CD4-positive, alpha-beta T cell treated with Interleukin-12 subunit alpha and Interleukin-12 subunit beta, for 1 hour (primary cell): ENCODE data around the gene ZNF141.
"Not testable (repeated sequence)": the region's sequence is repeated elsewhere in the genome, so short reads cannot be mapped to it uniquely, and the experiment has no call there.

Experiments used
- DNase-seq: peaks from one replicate; pipeline ENCODE4 v3.0.0-alpha.2; 2020

Gene ZNF141

DNA sequence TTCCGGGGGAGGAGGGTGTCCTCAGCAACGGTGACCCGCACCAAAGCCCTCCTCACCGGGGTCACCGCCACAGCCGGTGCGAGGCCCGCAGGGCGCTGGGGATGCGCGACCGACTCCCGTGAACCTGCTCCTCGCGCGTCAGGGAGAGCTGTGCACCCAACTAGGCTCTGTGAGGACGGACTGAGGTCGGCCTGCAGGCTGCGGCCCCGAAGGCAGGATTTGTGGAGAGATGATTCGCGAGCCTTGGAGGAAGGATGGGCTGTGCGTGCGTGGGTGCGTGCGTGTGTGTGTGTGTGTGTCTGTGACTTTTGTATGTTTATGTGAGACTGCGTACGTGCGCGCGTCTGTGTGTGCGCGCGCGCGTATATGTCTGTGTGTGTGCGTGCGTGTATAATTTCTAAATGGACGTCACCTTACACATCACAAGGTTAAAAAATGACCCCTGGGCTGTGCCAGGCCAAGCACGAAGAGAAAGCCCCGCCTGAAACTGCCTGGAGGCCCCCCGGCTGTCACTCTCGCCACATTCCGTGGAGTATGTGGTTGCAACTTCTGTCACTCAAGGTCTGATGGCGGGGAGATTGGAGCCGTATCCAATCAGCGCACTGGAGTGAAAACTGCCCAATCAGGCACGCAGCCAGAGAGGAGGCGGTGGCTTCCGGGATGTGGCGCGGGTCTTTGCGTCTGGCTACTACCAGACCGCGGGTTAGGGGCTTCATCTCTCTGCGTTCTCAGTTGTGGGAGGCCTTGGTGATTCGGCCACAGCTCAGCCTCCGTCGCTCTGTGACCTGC is at the start of gene ZNF141:
Gene ZNF141 (plus strand): TSS at position 672 of the 789 bp plus-strand sequence. CDS start 170 bp downstream, outside the sequence.
- DNase-seq: peak; percentile 94

DNA sequence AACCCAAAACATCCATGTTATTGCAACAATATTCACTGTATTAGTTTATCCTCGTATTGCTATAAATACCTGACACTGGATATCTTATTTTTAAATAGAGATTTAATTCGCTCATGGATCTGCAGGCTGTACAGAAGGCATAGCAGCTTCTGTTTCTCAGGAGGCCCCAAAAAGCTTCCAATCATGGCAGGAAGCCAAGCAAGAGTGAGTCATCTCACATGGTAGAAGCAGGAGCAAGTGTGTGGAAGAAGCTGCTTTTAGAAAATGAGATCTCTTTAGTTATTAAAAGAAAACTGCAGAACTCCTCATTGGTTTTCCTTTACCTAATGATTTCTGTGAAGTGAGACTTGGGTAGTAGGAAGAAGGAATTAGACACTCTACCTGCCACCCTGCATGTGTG is 48.7 kb upstream of the ZNF141 start:
- no peak for DNase-seq

DNA sequence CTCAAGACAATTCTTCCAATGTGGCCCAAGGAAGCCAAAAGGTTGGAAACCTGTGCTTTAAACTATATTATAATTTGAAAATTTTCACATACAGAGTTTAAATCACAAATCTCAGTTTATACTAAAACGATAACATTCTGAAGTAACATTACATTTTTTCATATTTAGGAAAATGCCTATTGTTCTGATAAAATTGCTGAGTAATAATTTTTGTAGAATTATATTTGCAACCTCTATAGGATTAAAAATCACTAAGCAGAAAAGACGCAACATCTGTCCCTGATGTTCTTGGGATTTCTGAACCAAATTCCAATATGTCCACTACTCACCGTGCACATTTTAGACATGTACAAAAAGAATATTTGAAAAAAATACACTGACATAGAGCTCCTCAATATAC is 42.9 kb upstream of the ZNF141 start:
- no peak for DNase-seq

DNA sequence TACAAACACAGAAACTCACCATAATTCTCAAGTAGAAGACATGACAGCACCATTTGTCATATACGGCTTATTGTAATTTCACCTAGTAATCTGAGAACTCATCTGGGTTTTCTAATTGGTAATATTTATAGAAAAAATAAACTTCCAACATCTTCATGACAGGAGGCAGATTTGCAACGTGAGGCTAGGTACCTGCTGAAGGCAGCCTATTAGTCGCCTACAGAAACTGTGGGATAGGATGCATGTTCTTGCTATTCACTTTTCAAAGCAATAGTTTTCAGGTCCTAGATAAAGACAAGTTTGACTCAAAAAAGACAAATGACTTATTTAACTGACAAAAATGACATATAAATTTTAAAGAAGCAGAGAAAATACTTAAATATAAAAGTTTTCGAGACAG is 35.2 kb upstream of the ZNF141 start:
- no peak for DNase-seq

DNA sequence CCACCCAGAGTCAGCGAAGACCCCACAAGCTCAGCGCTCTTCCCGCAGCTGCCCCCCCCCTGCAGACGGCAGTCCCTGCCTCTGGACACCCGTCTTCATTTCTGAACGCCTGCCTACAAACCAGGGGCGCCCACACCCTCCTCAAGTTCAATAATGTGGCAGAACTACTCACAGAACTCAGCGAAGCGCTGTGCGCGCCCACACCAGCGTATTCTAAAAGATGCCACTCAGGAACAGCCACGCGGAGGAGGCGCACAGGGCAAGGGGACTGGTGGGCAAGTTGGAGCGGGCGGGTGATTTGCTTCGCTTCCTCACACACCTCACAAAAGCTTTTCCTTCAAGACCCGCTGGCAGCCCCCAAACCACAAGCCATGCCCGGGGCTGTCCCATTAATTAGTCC is 33.1 kb upstream of the ZNF141 start:
- not testable (repeated sequence) for DNase-seq

DNA sequence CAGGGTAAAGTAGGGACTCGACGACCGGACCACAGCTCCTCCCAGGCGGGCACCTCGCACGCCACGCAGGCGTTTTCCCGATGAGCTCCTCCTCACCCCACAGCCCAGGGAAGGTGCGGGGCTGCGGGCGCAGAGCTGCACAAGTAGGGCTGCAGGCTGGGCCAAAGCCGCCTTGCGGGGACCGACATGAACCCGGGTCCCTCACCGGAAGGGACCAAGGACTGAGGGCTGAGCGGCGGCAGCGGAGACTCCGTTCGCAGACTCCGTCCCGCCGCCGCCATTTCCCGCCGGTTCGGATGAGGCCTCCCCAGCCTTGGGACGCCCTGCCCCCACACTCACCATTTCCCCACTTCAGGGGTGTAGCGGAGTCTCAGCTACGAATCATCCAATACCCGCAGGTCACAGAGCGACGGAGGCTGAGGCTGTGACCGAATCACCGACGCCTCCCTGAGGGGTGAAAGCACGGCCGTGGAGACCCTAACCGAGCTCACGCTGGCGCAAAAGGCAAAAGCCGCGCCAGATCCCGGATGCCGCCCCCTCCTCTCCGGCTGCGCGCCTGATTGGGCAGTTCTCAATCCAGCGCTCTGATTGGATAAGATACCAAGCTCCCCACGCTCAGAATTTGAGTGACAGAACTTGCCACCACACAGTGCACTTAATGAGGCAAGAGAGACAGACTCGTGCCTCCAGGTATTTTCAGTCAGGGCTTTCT is 32.5 kb upstream of the ZNF141 start, which contains the start of gene ZNF732:
Gene ZNF732 (minus strand): TSS at position 506 of the 712 bp plus-strand sequence. CDS start 164 bp downstream, at position 342.
- no peak for DNase-seq

DNA sequence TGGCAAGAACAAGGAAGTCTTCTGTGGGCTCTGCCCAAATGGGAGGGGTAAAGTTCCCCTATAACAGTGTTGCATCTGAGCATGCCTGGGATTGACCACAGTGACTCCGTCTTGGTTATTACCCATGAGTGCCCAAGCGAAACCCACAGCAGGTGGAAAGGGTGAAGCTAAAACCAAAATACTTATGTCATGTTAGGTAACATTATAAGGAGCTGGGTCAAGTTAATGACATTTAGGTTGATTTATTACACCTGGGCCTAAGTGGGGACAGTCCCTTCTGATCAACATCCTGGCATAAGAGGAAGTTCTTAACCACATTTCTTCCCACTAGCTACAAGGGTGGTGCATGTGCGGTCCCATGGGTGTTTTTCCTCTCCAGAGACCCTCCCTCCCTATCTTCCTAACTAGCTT is 31.1 kb upstream of the ZNF141 start:
- no peak for DNase-seq

DNA sequence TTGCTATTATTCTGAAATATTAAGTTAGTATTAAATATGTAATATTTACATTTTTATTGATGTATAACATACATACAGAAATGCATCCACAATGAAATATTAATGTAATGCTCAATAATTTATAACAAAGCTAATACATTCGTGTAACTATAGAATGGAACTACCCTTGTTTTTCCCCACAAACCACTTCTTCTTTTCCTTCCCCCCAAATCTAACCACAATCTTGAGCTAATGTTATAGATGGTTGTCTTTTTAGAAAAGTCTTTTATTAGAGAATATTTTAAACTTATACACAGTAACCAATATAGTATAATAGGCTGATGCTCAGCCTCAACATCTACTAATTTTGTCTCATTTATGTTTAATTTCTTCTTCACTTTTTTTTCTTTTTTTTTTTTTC is 27.8 kb upstream of the ZNF141 start:
- no peak for DNase-seq

DNA sequence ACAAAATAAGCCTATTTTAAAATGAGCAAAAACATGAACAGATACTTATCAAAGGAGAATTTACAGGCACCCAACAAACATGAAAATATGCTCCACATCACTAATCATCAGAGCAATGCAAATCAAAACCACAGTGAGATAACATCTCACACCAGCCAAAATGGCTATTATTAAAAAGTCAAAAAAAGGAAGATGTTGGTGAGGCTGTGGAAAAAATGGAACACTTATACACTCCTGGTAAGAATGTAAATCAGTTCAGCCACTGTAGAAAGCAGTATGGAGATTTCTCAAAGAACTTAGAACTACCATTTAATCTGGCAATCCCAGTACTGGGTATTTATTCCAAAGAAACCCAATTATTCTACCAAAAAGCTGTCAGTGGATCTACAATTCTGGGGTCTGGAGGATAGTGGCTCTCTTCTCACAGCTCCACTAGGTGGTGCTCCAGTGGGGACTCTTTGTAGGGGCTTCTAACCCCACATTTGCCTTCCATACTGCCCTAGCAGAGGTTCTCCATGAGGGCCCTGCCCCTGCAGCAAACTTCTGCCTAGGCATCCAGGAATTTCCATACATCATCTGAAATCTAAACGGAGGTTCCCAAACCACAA is 23.2 kb upstream of the ZNF141 start:
- DNase-seq: no peak

DNA sequence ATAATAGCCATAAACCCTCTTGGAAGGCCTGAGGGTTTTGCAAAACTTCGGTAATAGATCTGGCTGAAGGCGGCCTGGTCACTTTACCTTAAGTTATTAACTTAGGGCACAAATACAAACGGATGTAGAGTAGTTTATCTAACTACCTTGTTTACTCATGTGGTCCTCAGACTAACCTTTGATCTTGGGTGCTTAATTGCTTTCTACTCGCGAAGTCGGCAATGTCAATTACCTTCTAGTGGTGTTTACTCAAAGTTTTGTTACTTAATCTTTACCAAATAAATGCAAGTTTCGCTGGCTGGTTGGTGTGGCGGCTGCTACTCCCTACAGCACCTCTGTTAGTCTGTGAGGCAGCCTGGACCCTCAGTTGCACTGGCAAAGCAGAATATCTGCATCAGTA is 8.9 kb upstream of the ZNF141 start:
- no peak for DNase-seq

DNA sequence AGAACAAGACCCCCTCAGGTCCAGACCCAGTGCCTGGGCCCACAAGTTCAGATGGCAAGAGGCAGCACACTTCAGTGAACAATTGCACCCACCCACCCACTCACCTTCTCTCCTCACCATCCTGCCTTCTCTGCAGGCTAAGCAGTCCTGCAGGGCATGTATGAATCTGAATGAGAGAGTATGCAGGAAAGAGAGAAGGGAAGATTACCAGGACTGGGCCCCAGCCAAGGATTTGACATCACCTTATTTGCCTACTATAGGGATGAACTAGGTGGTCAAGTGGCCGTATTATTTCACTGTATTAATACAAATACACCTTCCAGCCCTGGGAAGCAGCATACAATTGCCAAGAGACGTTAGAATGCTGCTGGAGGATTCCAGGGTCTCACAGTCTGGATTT is 2.1 kb upstream of the ZNF141 start:
- DNase-seq: no peak

DNA sequence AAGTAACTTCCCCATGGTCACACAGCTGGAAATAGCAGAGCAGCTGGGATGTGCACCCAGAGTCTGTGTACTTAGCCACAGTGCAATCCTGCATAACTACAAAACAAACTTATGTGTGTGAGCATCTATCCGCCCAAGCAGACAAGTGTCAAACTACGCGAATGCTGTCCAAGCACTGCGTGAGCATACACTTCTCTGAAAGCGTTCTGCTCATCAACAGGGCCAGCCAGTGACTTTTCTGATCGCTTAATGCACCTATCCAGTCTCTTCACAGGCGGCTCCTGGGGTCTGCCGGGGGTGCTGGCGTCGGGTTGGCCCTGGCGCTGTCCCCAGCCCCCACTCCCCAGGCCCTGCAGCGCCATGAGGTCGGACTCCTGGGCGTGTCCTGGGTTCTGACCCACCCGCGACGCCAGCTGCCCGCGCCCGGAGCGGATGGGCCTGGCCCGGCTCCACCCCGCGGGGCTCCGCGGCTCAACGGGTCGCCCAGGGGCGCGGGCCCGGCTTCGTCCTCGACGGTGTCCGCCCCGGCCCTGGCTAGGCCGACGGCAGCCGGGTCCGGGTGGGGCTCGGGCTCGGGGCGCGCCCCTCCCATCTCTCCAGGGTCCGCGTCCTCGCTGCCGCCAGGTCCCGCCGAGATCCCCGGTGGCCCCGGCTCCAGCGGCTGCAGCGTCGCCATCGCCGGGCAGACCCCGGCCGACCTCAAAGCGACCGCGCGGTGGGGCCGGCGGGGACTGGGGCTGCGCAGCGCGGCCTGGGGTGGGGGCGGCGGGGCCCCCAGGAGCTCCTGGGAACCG is 1.3 kb upstream of the ZNF141 start:
- DNase-seq: no peak

DNA sequence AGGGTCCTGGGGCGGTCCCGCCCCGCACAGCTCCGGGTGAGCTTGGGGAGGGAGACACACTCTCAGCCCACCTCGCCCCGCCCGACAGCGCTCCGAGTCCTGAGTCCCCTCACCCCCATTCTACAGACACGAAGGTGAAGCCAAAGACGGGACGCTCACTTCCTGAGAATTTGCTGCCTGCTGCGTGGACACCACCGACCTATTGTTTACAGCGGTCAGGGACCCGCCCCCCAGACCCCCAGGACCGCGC is 796 bp upstream of the ZNF141 start:
- no peak for DNase-seq

DNA sequence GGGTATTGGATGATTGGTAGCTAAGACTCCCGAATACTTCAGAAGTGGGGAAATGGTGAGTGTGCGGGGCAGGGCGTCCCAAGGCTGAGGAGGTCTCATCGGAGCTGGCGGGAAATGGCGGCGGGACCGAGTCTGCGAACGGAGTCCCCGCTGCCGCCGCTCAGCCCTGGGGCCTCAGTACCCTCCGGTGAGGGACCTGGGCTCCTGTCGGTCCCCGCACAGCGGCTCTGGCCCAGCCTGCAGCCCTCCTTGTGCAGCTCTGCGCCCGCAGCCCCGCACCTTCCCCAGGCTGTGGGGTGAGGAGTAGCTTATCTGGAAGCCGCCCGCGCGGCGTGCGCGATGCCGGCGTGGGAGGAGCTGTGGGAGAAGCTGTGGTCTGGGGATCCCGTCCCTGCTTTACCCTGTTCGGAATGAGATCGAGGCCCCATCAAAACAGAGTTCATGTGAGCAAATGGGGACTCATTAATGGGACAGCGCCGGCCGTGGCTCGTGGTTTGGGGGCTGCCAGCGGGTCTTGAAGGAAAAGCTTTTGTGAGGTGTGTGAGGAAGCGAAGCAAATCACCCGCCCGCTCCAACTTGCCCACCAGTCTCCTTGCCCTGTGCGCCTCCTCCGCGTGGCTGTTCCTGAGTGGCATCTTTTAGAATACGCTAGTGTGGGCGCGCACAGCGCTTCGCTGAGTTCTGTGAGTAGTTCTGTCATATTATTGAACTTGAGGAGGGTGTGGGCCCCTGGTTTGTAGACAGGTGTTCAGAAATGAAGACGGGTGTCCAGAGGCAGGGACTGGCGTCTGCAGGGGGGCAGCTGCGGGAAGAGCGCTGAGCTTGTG is 531 bp downstream of the ZNF141 start:
- DNase-seq: peak; percentile 51

DNA sequence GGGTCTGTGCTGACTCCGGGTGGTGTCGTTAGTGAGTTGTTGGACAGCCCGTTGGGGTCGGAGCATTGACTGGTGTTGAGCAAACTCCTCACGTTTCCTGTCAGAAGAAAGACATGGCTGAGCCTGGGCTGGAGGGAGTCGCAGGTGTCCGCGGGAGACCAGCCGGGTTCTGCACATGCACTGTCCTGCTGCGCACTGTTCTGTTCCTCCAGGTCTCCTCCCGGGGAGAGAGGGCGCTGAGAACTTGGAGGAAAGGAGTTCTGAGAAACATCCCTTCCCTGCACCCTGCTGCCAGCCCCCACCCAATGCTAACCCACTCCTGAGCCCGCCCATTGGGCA is 1.1 kb downstream of the ZNF141 start:
- no peak for DNase-seq

DNA sequence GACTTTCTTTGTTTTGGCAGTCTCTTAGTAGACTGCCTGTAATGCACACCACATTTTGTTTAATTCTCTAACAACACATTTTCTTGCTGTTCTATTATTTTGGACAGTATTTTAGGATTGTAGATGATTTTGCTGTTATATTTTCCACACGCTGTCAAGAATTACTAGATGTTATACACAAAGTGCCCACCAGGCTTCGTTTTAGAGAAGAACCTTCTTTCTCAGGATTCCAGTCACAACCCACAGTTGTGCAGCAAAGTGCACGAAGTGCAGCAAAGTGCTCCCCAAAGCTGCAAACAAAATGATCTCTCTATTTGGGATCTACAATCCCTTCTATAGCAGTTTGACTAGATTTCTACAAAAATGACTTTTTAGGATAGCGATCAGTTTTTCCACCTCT is 2.4 kb downstream of the ZNF141 start:
- no peak for DNase-seq

DNA sequence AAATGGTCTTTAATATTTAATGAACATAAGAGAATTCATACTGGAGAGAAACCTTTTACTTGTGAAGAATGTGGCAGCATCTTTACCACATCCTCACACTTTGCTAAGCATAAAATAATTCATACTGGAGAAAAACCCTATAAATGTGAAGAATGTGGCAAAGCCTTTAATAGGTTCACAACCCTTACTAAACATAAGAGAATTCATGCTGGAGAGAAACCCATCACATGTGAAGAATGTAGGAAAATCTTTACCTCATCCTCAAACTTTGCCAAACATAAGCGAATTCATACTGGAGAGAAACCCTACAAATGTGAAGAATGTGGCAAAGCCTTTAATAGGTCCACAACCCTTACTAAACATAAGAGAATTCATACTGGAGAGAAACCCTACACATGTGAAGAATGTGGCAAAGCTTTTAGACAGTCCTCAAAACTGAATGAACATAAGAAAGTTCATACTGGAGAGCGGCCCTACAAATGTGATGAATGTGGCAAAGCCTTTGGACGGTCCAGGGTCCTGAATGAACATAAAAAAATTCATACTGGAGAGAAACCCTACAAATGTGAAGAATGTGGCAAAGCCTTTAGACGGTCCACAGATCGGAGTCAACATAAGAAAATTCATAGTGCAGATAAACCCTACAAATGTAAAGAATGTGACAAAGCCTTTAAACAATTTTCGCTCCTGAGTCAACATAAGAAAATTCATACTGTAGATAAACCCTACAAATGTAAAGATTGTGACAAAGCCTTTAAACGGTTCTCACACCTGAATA is 35.6 kb downstream of the ZNF141 start:
- DNase-seq: no peak

DNA sequence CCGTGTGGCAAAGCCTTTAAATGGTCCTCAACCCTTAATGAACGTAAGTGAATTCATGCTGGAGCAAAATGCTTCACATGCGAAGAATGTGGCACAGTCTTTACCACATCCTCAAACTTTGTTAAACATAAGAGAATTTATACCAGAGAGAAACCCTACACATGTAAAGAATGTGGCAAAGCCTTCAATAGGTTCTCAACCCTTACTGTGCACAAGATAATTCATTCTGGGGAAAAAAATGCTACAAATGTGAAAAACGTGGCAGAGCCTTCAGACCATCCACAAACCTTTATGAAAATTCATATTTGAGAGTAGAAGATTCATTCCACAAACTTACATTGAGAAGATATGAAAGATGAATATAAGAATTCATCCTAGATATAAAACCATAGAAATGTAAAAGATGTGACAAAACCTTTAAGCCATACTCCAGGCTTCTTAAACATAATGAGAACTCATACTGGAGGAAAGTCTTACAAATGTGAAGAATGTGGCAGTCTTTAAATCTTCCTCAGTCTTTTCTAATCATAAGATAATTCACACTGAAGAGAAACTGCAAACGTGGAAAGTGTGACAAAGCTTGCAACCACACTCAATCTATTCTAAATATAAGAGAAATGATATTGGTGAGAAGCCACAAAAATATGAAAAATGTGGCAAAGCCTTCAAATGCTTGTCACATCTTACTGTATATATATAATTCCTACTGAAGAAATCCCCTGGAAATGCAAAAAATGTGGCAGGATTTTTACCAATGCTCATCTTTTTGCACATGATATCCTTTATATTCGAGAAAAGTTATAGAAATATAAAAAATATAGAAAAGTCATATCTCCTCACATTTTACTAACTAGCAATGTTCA is 36.9 kb downstream of the ZNF141 start:
- no peak for DNase-seq

DNA sequence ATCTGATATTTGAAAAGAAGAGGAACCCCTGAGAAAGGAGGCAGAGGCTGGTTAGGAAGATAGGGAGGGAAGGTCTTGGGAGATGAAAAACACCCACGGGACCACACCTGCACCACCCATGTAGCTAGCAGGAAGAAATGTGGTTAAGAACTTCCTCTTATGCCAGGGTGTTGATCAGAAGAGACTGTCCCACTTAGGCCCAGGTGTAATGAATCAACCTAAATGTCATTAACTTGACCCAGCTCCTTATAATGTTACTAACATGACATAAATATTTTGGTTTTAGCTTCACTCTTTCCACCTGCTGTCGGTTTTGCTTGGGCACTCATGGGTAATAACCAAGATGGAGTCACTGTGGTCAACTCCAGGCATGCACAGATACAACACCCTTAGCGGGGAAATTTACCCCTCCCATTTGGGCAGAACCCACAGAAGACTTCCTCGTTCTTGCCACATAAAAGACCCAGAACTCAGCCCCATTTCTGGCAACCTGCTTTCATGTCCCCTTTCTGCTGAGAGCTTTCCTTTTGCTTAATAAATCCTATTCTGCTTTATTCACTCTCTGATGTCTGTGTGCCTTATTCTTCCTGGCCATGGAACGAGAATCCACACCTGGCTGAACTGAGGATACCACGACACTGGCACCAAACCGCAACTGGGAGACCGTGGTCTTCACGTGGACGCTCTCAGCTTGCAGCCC is 46.8 kb downstream of the ZNF141 start:
- no peak for DNase-seq
